Activated CD8-positive, alpha-beta T cell treated with anti-CD3 and anti-CD28 coated beads for 36 hours (primary cell): ENCODE results near the gene CELF2. TPM values are rescaled to one million over a fixed set of nuclear protein-coding genes. Genes with fewer than 3 reads are reported as not detected.

Experiments used
- ATAC-seq: fragments of 200-7000 bp; cut with Tn5 transposase; one replicate; pipeline ENCODE4 v1.10.0; 2021; ENCODE audit warnings: mild to moderate bottlenecking, moderate library complexity
- CTCF ChIA-PET: fragments of 350-600 bp; sonication (Branson Sonifier 250); formaldehyde crosslinking; loops from one replicate; lab custom pipeline; 2021; ENCODE audit warnings: antibody characterized with exemption; lab: Charles Lee
- POLR2A ChIA-PET: fragments of 350-600 bp; sonication (Branson Sonifier 250); formaldehyde crosslinking; loops from one replicate; lab custom pipeline; 2021; ENCODE audit warnings: antibody characterized with exemption; lab: Charles Lee
- DNase-seq: peaks from one replicate; pipeline ENCODE4 v3.0.0-alpha.2; 2020
- H3K27ac Mint-ChIP-seq: one replicate; pipeline ENCODE4 v1.8.0; 2021; ENCODE audit warnings: mild to moderate bottlenecking, mixed read lengths
- H3K27me3 Mint-ChIP-seq: one replicate; pipeline ENCODE4 v1.8.0; 2021; ENCODE audit warnings: mixed read lengths
- H3K36me3 Mint-ChIP-seq: one replicate; pipeline ENCODE4 v1.8.0; 2021; ENCODE audit warnings: low read depth, mixed read lengths
- H3K4me1 Mint-ChIP-seq: one replicate; pipeline ENCODE4 v1.8.0; 2021; ENCODE audit warnings: low read depth, mixed read lengths
- H3K4me3 Mint-ChIP-seq: one replicate; pipeline ENCODE4 v1.8.0; 2021; ENCODE audit warnings: mild to moderate bottlenecking, moderate library complexity, mixed read lengths
- H3K9me3 Mint-ChIP-seq: one replicate; pipeline ENCODE4 v1.8.0; 2021; ENCODE audit warnings: mixed read lengths
- CTCF ChIP-seq: fragments of 200-600 bp; IDR thresholded peaks from one replicate; pipeline ENCODE4 v1.8.0; 2022; ENCODE audit warnings: antibody characterized with exemption, mild to moderate bottlenecking
- intact Hi-C: fragments of 100-400 bp; cut with micrococcal nuclease; formaldehyde crosslinking; loops from one replicate; pipeline ENCODE4 v1.10.0; 2022
- total RNA-seq, 2 experiments: library from RNA; stranded (reverse); gene quantifications; one replicate each; pipeline ENCODE4 v1.2.3, GENCODE V29; 2021

CELF2 gene
- total RNA-seq, 2 experiments from 2014 or later: 132 to 133 TPM

- Mint-ChIP-seq H3K36me3 (no peaks in the 10 kb centered on the region), H3K4me1 (no peaks in the 10 kb centered on the region), H3K9me3 (no peaks in the 10 kb centered on the region), H3K27me3 (peaks cover 3% of the 10 kb centered on the region), H3K27ac (no peak overlapping the region), H3K4me3 (no peak overlapping the region)
- no peak for DNase-seq
- intact Hi-C loops: no loop called here
- CTCF ChIA-PET: no interaction called here
- ATAC-seq: no peak
- POLR2A ChIA-PET: interaction anchor here (1.7 kb wide), 1 partner anchor 8 kb away, joined by 3 read pairs; no protein-coding TSS in a partner anchor
- TF ChIP-seq CTCF: no peak
Observed at GRCh38 chr10:11073410-11073809, 55.7 kb downstream of the CELF2 start.

GRCh38 chr10:11074536-11075267 is 57.0 kb downstream of the CELF2 start:
- Mint-ChIP-seq H3K27ac (no peak overlapping the region), H3K27me3 (peaks cover 3% of the 10 kb centered on the region), H3K9me3 (no peaks in the 10 kb centered on the region), H3K36me3 (no peaks in the 10 kb centered on the region), H3K4me1 (no peaks in the 10 kb centered on the region), H3K4me3 (no peak overlapping the region)
- no peak for TF ChIP-seq CTCF
- no peak for DNase-seq
- POLR2A ChIA-PET: interaction anchor here (1.7 kb wide), 1 partner anchor 10 kb away, joined by 3 read pairs; no protein-coding TSS in a partner anchor
- ATAC-seq: no peak
- intact Hi-C loops: no loop called here
- CTCF ChIA-PET: no interaction called here

GRCh38 chr10:11076221-11076620 is 58.5 kb downstream of the CELF2 start:
- CTCF ChIA-PET: no interaction called here
- Mint-ChIP-seq H3K27me3 (peaks cover 1% of the 10 kb centered on the region), H3K4me1 (no peaks in the 10 kb centered on the region), H3K4me3 (no peak overlapping the region), H3K27ac (no peak overlapping the region), H3K9me3 (no peaks in the 10 kb centered on the region), H3K36me3 (no peaks in the 10 kb centered on the region)
- no peak for TF ChIP-seq CTCF
- intact Hi-C loops: no loop called here
- DNase-seq (no peak), ATAC-seq (no peak)
- POLR2A ChIA-PET: interaction anchor here (0.7 kb wide), 1 partner anchor 338 kb away, joined by 3 read pairs; no protein-coding TSS in a partner anchor

- Mint-ChIP-seq H3K27me3 (no peaks in the 10 kb centered on the region), H3K9me3 (no peaks in the 10 kb centered on the region), H3K27ac (no peak overlapping the region), H3K4me1 (no peaks in the 10 kb centered on the region), H3K36me3 (no peaks in the 10 kb centered on the region), H3K4me3 (no peak overlapping the region)
- intact Hi-C loops: no loop called here
- TF ChIP-seq CTCF: no peak
- ChIA-PET CTCF (no interaction called here), POLR2A (no interaction called here)
- ATAC-seq (no peak), DNase-seq (no peak)
Observed at GRCh38 chr10:11080564-11080984, 62.9 kb downstream of the CELF2 start.

GRCh38 chr10:11081408-11081807 is 63.7 kb downstream of the CELF2 start:
- no peaks in the 10 kb centered on the region for H3K36me3 Mint-ChIP-seq

More at GRCh38 chr10:11081408-11081807, 63.7 kb downstream of the CELF2 start:
- no peaks in the 10 kb centered on the region for H3K27me3 Mint-ChIP-seq
- no peaks in the 10 kb centered on the region for H3K4me1 Mint-ChIP-seq
- no peak overlapping the region for H3K4me3 Mint-ChIP-seq
- no peak for ATAC-seq
- ChIA-PET POLR2A (no interaction called here), CTCF (no interaction called here)
- H3K27ac Mint-ChIP-seq: no peak overlapping the region
- no peaks in the 10 kb centered on the region for H3K9me3 Mint-ChIP-seq
- intact Hi-C loops: no loop called here
- no peak for TF ChIP-seq CTCF
- no peak for DNase-seq
